Liver (tissue), 3 donors: ENCODE measurements around the gene GRK1.

Source experiments
- ATF3 ChIP-seq: IDR thresholded peaks from 2 replicates; pipeline ENCODE4 v1.6.1; 2016; ENCODE audit warnings: antibody characterized with exemption
- REST ChIP-seq: IDR thresholded peaks from 2 replicates; pipeline ENCODE4 v1.6.1; 2016; ENCODE audit warnings: antibody characterized with exemption, mild to moderate bottlenecking
- SP1 ChIP-seq: IDR thresholded peaks from 2 replicates; pipeline ENCODE4 v1.6.1; 2018; ENCODE audit warnings: antibody characterized with exemption, mild to moderate bottlenecking
- YY1 ChIP-seq: IDR thresholded peaks from 2 replicates; pipeline ENCODE4 v1.6.1; 2016; ENCODE audit warnings: antibody characterized with exemption, mild to moderate bottlenecking
- TF ChIP-seq, protein P1 (sequence below): fragments of 150-350 bp; IDR thresholded peaks from 2 replicates; pipeline ENCODE4 v1.5.1; 2017; ENCODE audit warnings: improper control_type of control experiment, low read depth, low read length; ENCODE audit not compliant: missing input control
- TF ChIP-seq, protein P2 (sequence below): IDR thresholded peaks from 2 replicates; pipeline ENCODE4 v1.6.1; 2016; ENCODE audit warnings: antibody characterized with exemption
- donor health status: healthy.
- donor health status: healthy.

GRCh38 chr13:113739527-113740285 lies 72.7 kb downstream of the GRK1 start:
- TF ChIP-seq, protein P1, sequence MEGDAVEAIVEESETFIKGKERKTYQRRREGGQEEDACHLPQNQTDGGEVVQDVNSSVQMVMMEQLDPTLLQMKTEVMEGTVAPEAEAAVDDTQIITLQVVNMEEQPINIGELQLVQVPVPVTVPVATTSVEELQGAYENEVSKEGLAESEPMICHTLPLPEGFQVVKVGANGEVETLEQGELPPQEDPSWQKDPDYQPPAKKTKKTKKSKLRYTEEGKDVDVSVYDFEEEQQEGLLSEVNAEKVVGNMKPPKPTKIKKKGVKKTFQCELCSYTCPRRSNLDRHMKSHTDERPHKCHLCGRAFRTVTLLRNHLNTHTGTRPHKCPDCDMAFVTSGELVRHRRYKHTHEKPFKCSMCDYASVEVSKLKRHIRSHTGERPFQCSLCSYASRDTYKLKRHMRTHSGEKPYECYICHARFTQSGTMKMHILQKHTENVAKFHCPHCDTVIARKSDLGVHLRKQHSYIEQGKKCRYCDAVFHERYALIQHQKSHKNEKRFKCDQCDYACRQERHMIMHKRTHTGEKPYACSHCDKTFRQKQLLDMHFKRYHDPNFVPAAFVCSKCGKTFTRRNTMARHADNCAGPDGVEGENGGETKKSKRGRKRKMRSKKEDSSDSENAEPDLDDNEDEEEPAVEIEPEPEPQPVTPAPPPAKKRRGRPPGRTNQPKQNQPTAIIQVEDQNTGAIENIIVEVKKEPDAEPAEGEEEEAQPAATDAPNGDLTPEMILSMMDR: no peak
- TF ChIP-seq, protein P2, sequence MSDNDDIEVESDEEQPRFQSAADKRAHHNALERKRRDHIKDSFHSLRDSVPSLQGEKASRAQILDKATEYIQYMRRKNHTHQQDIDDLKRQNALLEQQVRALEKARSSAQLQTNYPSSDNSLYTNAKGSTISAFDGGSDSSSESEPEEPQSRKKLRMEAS: no peak
- TF ChIP-seq SP1 (no peak), YY1 (no peak), ATF3 (no peak), REST (no peak)
